Inflammatory macrophage treated with lipopolysaccharide for 1 hour (primary cell): ENCODE results near the gene RAB35.

ENCODE experiments used
- DNase-seq, 2 donors: peaks; one replicate each; pipeline ENCODE4 v3.0.0-alpha.2; 2020 to 2022

Gene RAB35

GRCh38 chr12:120081641-120082040, 34.9 kb downstream of the RAB35 start:
- DNase-seq: peak; percentile 34 to 69

GRCh38 chr12:120079411-120080400, 36.8 kb downstream of the RAB35 start:
- DNase-seq: no peak

- DNase-seq: no peak
Observed at GRCh38 chr12:120078868-120079267, 37.7 kb downstream of the RAB35 start.

- no peak for DNase-seq
Observed at GRCh38 chr12:120077260-120077659, 39.3 kb downstream of the RAB35 start.

GRCh38 chr12:120076651-120077050, 39.9 kb downstream of the RAB35 start:
- no peak for DNase-seq

GRCh38 chr12:120075034-120075616, 41.4 kb downstream of the RAB35 start:
- DNase-seq: peak in 1 of 2 donors; percentile 3

- no peak for DNase-seq
Observed at GRCh38 chr12:120072472-120073249, 43.9 kb downstream of the RAB35 start.

- no peak for DNase-seq
Observed at GRCh38 chr12:120071493-120072020, 45.0 kb downstream of the RAB35 start.

- no peak for DNase-seq
Observed at GRCh38 chr12:120069278-120069677, 47.3 kb downstream of the RAB35 start.

GRCh38 chr12:120067901-120068300, 48.7 kb downstream of the RAB35 start:
- no peak for DNase-seq

- DNase-seq: no peak
Observed at GRCh38 chr12:120067084-120067869, 49.3 kb downstream of the RAB35 start.

GRCh38 chr12:120066341-120066740, 50.2 kb downstream of the RAB35 start:
- no peak for DNase-seq

GRCh38 chr12:120065472-120065871, 51.1 kb downstream of the RAB35 start:
- DNase-seq: no peak

- no peak for DNase-seq
Observed at GRCh38 chr12:120064054-120064940, 52.3 kb downstream of the RAB35 start.

- no peak for DNase-seq
Observed at GRCh38 chr12:120062976-120063579, 53.5 kb downstream of the RAB35 start.

GRCh38 chr12:120061575-120062214, 54.9 kb downstream of the RAB35 start:
- DNase-seq: no peak

- no peak for DNase-seq
Observed at GRCh38 chr12:120060717-120061116, 55.8 kb downstream of the RAB35 start.

- DNase-seq: no peak
Observed at GRCh38 chr12:120060196-120060595, 56.4 kb downstream of the RAB35 start.

- DNase-seq: no peak
Observed at GRCh38 chr12:120056739-120057138, 59.8 kb downstream of the RAB35 start.
